PFSK-1 (cell line): ENCODE data around the gene TXNDC11.

ENCODE experiments used
- FOXP2 ChIP-seq: optimal IDR thresholded peaks from 2 replicates; pipeline ENCODE3; 2011; ENCODE audit warnings: borderline replicate concordance, control low read depth, inconsistent platforms; ENCODE audit not compliant: insufficient read depth; ENCODE audit errors: extremely low read length, extremely low read depth
- POLR2AphosphoS5 ChIP-seq: IDR thresholded peaks from 2 replicates; pipeline ENCODE4 v1.6.1; 2012; ENCODE audit warnings: low read depth, mild to moderate bottlenecking, control low read depth, low read length, moderate library complexity
- REST ChIP-seq, 2 experiments: IDR thresholded peaks; 2 replicates each; pipeline versions ENCODE4 v1.6.1 to v1.8.0; 2011 to 2012; ENCODE audit warnings: low read depth in 2 of 2, low read length in 2 of 2, control low read depth in 1 of 2, inconsistent platforms in 1 of 2, mild to moderate bottlenecking in 1 of 2, moderate library complexity in 1 of 2; ENCODE audit not compliant: insufficient read depth in 1 of 2
- SIN3A ChIP-seq: IDR thresholded peaks from 2 replicates; pipeline ENCODE4 v1.6.1; 2012; ENCODE audit warnings: mild to moderate bottlenecking, low read length, moderate library complexity, borderline replicate concordance; ENCODE audit not compliant: insufficient read depth
- TAF1 ChIP-seq: IDR thresholded peaks from 2 replicates; pipeline ENCODE4 v1.6.1; 2012; ENCODE audit warnings: low read length, control low read depth, borderline replicate concordance; ENCODE audit not compliant: insufficient read depth

- TF ChIP-seq POLR2AphosphoS5, result no peak
- no peak for TF ChIP-seq REST (IDR thresholded peaks at IDR 0.05; ENCODE audit: insufficient read depth in 1 of 2, low read depth in 2 of 2, low read length in 2 of 2)
- no peak for TF ChIP-seq SIN3A
- no peak for TF ChIP-seq TAF1
- no peak for TF ChIP-seq FOXP2
Measured at GRCh38 chr16:11780991-11781680, 38.5 kb upstream of the TXNDC11 start.
